Panc1 (cell line): Measurements from ENCODE around the gene KLHL2. TPM values are rescaled to one million over a fixed set of nuclear protein-coding genes. Genes with fewer than 3 reads are reported as not detected.

Experiments used
- ATAC-seq: fragments of 200-7000 bp; cut with Tn5 transposase; 2 replicates; pipeline ENCODE4 v1.9.1; 2020; ENCODE audit warnings: mild to moderate bottlenecking, moderate library complexity
- BruUV-seq: library from RNA; stranded (reverse); fragments of 400-500 nt; replicated peaks from 2 replicates; lab custom pipeline; 2021; lab: Mats Ljungman, UMichigan
- CTCF ChIA-PET: fragments of 300-600 bp; sonication (Branson Sonifier 250); formaldehyde crosslinking; loops from one replicate; lab custom pipeline; 2022; ENCODE audit warnings: antibody characterized with exemption; lab: Charles Lee
- POLR2A ChIA-PET: fragments of 300-600 bp; sonication (Branson Sonifier 250); formaldehyde crosslinking; loops from one replicate; lab custom pipeline; 2022; ENCODE audit warnings: antibody characterized with exemption; lab: Charles Lee
- DNase-seq: peaks from one replicate; pipeline ENCODE4 v3.0.0-alpha.2; 2010; ENCODE audit warnings: low read depth, low spot score
- H3K27ac ChIP-seq: 2 replicates; pipeline ENCODE4 v1.5.1; 2011; ENCODE audit warnings: mild to moderate bottlenecking, low read length, inconsistent platforms
- H3K27me3 ChIP-seq: fragments of 200-500 bp; sonication (Bioruptor generic); 2 replicates; pipeline ENCODE4 v1.6.0; 2014; ENCODE audit warnings: low read length, inconsistent platforms; ENCODE audit not compliant: control insufficient read depth, insufficient read depth
- H3K36me3 ChIP-seq: fragments of 200-500 bp; sonication (Bioruptor generic); 2 replicates; pipeline ENCODE4 v1.5.1; 2014; ENCODE audit warnings: inconsistent platforms, mild to moderate bottlenecking, low read length, moderate library complexity; ENCODE audit not compliant: control insufficient read depth, insufficient read depth
- H3K4me1 ChIP-seq: 2 replicates; pipeline ENCODE4 v1.5.1; 2011; ENCODE audit warnings: inconsistent platforms, mild to moderate bottlenecking, low read length, moderate library complexity; ENCODE audit not compliant: control insufficient read depth, insufficient read depth
- H3K4me3 ChIP-seq, 2 experiments: 2 replicates each; pipeline ENCODE4 v1.5.1; 2011 to 2012; ENCODE audit warnings: low read depth in 2 of 2, low read length in 2 of 2, mild to moderate bottlenecking in 2 of 2, inconsistent platforms in 1 of 2, moderate library complexity in 1 of 2
- H3K9me3 ChIP-seq: fragments of 200-500 bp; sonication (Bioruptor generic); 2 replicates; pipeline ENCODE4 v1.5.1; 2014; ENCODE audit warnings: low read depth, mild to moderate bottlenecking, inconsistent platforms, low read length, moderate library complexity; ENCODE audit not compliant: control insufficient read depth, insufficient read depth
- POLR2AphosphoS5 ChIP-seq: IDR thresholded peaks from 2 replicates; pipeline ENCODE4 v1.6.1; 2012; ENCODE audit warnings: mild to moderate bottlenecking, low read depth, low read length, moderate library complexity
- SIN3A ChIP-seq: IDR thresholded peaks from 2 replicates; pipeline ENCODE4 v1.6.1; 2012; ENCODE audit warnings: low read depth, mild to moderate bottlenecking, low read length, moderate library complexity, borderline replicate concordance; ENCODE audit not compliant: insufficient read depth
- TCF7L2 ChIP-seq: IDR thresholded peaks from 2 replicates; pipeline ENCODE4 v1.6.1; 2011; ENCODE audit warnings: mild to moderate bottlenecking, low read depth, low read length, inconsistent platforms
- in situ Hi-C: cut with HindIII; loops from 2 replicates; pipeline ENCODE4 v1.10.0; 2016; ENCODE audit warnings: low sequenced_read_pairs, low pct_unique_long_range_greater_than_20kb
- intact Hi-C: fragments of 100-400 bp; cut with micrococcal nuclease; formaldehyde crosslinking; loops from one replicate; pipeline ENCODE4 v1.10.0; 2022; ENCODE audit not compliant: unreplicated experiment
- total RNA-seq: library from RNA; stranded (reverse); gene quantifications from one replicate; pipeline ENCODE4 v1.2.1, GENCODE V29; 2021; ENCODE audit not compliant: unreplicated experiment
- TF ChIP-seq, protein P1 (sequence below), 2 experiments: IDR thresholded peaks; 2 replicates each; pipeline ENCODE4 v1.6.1; 2011 to 2012; ENCODE audit warnings: low read depth in 2 of 2, control low read depth in 1 of 2, low read length in 1 of 2, mild to moderate bottlenecking in 1 of 2, moderate library complexity in 1 of 2; ENCODE audit not compliant: insufficient read depth in 1 of 2
- TF ChIP-seq, protein P2 (sequence below): fragments of 450-650 bp; IDR thresholded peaks from 2 replicates; pipeline ENCODE4 v1.5.1; 2017; ENCODE audit warnings: mild to moderate bottlenecking

KLHL2 gene
- total RNA-seq, 1 experiment from 2014 or later = 17.4 TPM

DNA sequence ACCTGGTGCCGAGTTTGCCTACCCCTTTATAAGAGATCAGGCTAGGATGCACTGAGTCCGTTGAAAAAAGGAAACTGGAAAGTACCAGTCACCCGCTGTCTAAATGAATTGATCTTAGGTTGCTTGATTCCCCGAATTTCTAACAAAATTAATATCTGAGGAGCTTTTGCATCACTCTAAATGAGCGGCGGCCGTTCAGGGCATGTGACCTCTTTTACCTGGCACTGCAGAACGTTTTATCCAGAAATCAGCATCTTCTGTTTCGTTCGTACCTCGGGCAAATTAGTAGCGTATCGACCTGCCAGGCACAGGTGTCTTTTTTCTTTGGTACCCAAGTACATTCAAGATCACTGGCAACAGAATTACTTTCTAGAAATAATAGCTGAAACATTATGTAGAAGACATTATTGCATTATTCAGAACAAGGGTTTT is 876 bp downstream of the KLHL2 start:
- BruUV-seq = no TSS peak
- DNase-seq (no peak), ATAC-seq (0 out of 2 replicates have a peak, but pooled peaks have one; percentile 3)
- Histone ChIP-seq H3K27me3 (no peaks in the 10 kb centered on the region), H3K4me1 (peaks cover 22% of the 10 kb centered on the region), H3K9me3 (no peaks in the 10 kb centered on the region), H3K27ac (peak overlapping the region; percentile 31; the same call in 1 of the 2 replicates), H3K4me3 (peak overlapping the region; percentile 59 to 79), H3K36me3 (no peaks in the 10 kb centered on the region)
- ChIA-PET CTCF (no interaction called here), POLR2A (no interaction called here)
- in situ Hi-C loops (no loop called here), intact Hi-C loops (no loop called here)
- TF ChIP-seq, protein P1, sequence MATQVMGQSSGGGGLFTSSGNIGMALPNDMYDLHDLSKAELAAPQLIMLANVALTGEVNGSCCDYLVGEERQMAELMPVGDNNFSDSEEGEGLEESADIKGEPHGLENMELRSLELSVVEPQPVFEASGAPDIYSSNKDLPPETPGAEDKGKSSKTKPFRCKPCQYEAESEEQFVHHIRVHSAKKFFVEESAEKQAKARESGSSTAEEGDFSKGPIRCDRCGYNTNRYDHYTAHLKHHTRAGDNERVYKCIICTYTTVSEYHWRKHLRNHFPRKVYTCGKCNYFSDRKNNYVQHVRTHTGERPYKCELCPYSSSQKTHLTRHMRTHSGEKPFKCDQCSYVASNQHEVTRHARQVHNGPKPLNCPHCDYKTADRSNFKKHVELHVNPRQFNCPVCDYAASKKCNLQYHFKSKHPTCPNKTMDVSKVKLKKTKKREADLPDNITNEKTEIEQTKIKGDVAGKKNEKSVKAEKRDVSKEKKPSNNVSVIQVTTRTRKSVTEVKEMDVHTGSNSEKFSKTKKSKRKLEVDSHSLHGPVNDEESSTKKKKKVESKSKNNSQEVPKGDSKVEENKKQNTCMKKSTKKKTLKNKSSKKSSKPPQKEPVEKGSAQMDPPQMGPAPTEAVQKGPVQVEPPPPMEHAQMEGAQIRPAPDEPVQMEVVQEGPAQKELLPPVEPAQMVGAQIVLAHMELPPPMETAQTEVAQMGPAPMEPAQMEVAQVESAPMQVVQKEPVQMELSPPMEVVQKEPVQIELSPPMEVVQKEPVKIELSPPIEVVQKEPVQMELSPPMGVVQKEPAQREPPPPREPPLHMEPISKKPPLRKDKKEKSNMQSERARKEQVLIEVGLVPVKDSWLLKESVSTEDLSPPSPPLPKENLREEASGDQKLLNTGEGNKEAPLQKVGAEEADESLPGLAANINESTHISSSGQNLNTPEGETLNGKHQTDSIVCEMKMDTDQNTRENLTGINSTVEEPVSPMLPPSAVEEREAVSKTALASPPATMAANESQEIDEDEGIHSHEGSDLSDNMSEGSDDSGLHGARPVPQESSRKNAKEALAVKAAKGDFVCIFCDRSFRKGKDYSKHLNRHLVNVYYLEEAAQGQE (IDR thresholded peaks at IDR 0.05; ENCODE audit: insufficient read depth in 1 of 2, low read depth in 2 of 2, low read length in 1 of 2) = no peak
- no peak for TF ChIP-seq TCF7L2
- no peak for TF ChIP-seq POLR2AphosphoS5
- TF ChIP-seq SIN3A = no peak
- TF ChIP-seq, protein P2, sequence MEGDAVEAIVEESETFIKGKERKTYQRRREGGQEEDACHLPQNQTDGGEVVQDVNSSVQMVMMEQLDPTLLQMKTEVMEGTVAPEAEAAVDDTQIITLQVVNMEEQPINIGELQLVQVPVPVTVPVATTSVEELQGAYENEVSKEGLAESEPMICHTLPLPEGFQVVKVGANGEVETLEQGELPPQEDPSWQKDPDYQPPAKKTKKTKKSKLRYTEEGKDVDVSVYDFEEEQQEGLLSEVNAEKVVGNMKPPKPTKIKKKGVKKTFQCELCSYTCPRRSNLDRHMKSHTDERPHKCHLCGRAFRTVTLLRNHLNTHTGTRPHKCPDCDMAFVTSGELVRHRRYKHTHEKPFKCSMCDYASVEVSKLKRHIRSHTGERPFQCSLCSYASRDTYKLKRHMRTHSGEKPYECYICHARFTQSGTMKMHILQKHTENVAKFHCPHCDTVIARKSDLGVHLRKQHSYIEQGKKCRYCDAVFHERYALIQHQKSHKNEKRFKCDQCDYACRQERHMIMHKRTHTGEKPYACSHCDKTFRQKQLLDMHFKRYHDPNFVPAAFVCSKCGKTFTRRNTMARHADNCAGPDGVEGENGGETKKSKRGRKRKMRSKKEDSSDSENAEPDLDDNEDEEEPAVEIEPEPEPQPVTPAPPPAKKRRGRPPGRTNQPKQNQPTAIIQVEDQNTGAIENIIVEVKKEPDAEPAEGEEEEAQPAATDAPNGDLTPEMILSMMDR = no peak

DNA sequence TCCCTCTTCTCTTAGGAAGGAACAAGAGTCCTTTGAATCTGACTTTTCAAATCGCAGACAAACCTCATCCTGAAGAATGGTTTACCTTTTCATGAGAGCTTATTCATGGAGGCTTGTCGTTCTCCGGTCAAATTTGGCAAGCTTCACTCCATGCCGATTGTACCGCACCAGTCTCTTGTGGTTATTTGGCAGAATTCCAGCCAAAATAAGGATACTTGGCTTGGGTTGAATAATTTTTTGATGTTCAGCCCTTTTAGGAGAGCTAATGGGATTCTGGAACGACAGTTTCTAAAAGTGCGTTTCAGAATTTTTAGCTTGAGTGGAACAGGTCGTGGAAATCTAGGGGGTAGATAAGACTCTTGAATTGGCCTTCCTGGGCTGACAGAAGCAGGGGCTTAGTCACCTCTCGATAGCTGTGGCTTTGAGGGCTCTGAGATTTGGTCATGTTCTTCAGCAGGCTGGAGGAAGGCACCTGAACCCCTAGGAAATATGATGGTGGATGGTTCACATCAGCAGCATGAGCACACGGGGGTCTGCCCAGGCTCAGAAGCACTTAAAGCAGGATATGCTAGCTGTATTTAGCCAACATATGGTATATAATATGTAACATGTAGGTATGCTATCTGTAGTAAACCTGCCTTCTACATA is 1.5 kb downstream of the KLHL2 start:
- TF ChIP-seq, protein P1 (IDR thresholded peaks at IDR 0.05; ENCODE audit: insufficient read depth in 1 of 2, low read depth in 2 of 2, low read length in 1 of 2) = no peak
- no peak for TF ChIP-seq TCF7L2
- TF ChIP-seq, protein P2 = no peak
- TF ChIP-seq SIN3A = no peak
- TF ChIP-seq POLR2AphosphoS5 = no peak
- H3K4me1 ChIP-seq = peaks cover 22% of the 10 kb centered on the region
- in situ Hi-C loops (no loop called here), intact Hi-C loops (no loop called here)
- no peaks in the 10 kb centered on the region for H3K27me3 ChIP-seq
- no peaks in the 10 kb centered on the region for H3K9me3 ChIP-seq
- ATAC-seq = no peak
- peak overlapping the region; percentile 59 to 79 for H3K4me3 ChIP-seq
- H3K36me3 ChIP-seq = no peaks in the 10 kb centered on the region
- BruUV-seq = no TSS peak
- DNase-seq = no peak
- ChIA-PET CTCF (interaction anchor here (0.6 kb wide), 1 partner anchor 55 kb away, joined by 3 read pairs; no protein-coding TSS in a partner anchor), POLR2A (no interaction called here)
- H3K27ac ChIP-seq = no peak overlapping the region
